Measurements from ENCODE around the gene DEK. TPM values are rescaled to one million over a fixed set of nuclear protein-coding genes. Genes with fewer than 3 reads are reported as not detected.

The DEK gene
- total and polyA plus RNA-seq, 12 donors = 23.0 to 78.3 (median 51.9) TPM

- DNase-seq = no peak
- intact Hi-C loops (cut with DNase I) = loop anchor here in 4 of 10 donors (5.0 to 10.0 kb wide), 3 partner anchors 111 to 281 kb away; partner anchors contain the start of genes KDM1B (in 3 of the 4), TPMT (in 3 of the 4) and KIF13A (in 1 of the 4)
Measured at GRCh38 chr6:18265787-18266522, 1.6 kb upstream of the DEK start.

GRCh38 chr6:18264923-18265377 lies 620 bp upstream of the DEK start:
- TF ChIP-seq, protein P1, sequence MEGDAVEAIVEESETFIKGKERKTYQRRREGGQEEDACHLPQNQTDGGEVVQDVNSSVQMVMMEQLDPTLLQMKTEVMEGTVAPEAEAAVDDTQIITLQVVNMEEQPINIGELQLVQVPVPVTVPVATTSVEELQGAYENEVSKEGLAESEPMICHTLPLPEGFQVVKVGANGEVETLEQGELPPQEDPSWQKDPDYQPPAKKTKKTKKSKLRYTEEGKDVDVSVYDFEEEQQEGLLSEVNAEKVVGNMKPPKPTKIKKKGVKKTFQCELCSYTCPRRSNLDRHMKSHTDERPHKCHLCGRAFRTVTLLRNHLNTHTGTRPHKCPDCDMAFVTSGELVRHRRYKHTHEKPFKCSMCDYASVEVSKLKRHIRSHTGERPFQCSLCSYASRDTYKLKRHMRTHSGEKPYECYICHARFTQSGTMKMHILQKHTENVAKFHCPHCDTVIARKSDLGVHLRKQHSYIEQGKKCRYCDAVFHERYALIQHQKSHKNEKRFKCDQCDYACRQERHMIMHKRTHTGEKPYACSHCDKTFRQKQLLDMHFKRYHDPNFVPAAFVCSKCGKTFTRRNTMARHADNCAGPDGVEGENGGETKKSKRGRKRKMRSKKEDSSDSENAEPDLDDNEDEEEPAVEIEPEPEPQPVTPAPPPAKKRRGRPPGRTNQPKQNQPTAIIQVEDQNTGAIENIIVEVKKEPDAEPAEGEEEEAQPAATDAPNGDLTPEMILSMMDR (IDR thresholded peaks at IDR 0.05) = no peak
- Histone ChIP-seq H3K9me3 (no peaks in the 10 kb centered on the region), H3K27me3 (no peaks in the 10 kb centered on the region), H3K27ac (peak overlapping the region; percentile 89 to 98 (median 94)), H3K4me1 (peaks cover 0 to 40% (median 33%) of the 10 kb centered on the region in 9 donors), H3K36me3 (peaks cover 0 to 14% (median 0%) of the 10 kb centered on the region in 9 donors), H3K4me3 (peak overlapping the region in 9 of 10 donors; percentile 74 to 95 (median 89))
- no peak for DNase-seq
- intact Hi-C loops (cut with DNase I) = loop anchor here in 6 of 10 donors (5.0 to 10.0 kb wide), 6 partner anchors 53 to 1947 kb away; partner anchors contain the start of genes KDM1B (in 4 of the 6), TPMT (in 4 of the 6), KIF13A (in 1 of the 6) and MBOAT1 (in 1 of the 6)
- peak in 2 of 8 donors; percentile 4 to 6 for ATAC-seq
- 3 to 7% methylated on average over 11 of the region's 11 CpGs for WGBS, 2 donors

More at GRCh38 chr6:18265787-18266522, 1.6 kb upstream of the DEK start:
- H3K27me3 ChIP-seq = no peaks in the 10 kb centered on the region
- no peaks in the 10 kb centered on the region for H3K9me3 ChIP-seq
- WGBS, 2 donors = 96 to 99% methylated on average over 14 of the region's 14 CpGs
- TF ChIP-seq, protein P1 (IDR thresholded peaks at IDR 0.05) = no peak
- peaks cover 0 to 30% (median 23%) of the 10 kb centered on the region in 9 donors for H3K4me1 ChIP-seq
- no peak overlapping the region for H3K4me3 ChIP-seq
- no peak for ATAC-seq
- peaks cover 0 to 12% (median 0%) of the 10 kb centered on the region in 9 donors for H3K36me3 ChIP-seq
- no peak overlapping the region for H3K27ac ChIP-seq

DNA sequence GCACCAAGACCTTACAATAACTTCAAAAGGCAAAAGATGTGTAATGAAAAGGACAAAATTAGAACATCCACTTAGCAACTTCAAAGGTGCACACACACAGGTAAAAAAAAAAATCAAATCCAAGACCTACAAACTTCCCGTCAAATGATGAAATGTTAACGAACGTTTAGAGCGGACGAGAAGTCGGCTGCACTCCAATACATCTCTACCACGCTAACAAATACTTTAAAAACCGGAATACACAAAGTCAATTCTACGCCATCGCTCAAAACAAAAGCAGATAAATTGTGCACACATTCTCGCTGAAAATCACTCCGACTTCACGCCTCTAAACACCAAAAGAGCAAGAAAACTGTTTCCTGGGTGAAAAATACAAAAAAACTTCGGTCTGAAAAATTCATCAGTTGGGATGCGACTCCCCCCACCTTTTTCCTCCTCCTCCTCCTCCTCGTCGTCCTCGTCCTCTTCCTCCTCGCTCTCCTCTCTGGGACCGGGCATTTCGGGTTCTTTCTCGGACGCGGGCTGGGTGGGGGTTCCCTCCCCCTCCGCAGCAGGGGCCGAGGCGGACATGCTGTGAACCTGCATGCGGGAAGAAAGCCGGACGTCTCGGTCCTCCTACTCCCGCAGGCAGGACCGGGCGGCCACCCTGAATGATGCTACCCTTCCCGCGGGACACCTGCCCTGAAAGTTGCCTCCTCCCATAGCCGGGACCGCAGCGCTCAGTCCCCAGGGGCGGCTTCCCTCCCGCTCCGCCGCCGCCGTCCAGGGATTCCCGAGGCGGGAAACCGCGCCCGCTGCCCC lies 712 bp downstream of the DEK start:
- peak in 6 of 8 donors; percentile 2 to 29 (median 14) for ATAC-seq

More for the DNA sequence above, 712 bp downstream of the DEK start:
- intact Hi-C loops (cut with DNase I) = loop anchor here in 6 of 10 donors (5.0 to 10.0 kb wide), 6 partner anchors 51 to 1949 kb away; partner anchors contain the start of genes KDM1B (in 4 of the 6), TPMT (in 4 of the 6), KIF13A (in 1 of the 6) and MBOAT1 (in 1 of the 6)
- TF ChIP-seq, protein P1 (IDR thresholded peaks at IDR 0.05) = no peak
- Histone ChIP-seq H3K36me3 (peaks cover 0 to 19% (median 0%) of the 10 kb centered on the region in 9 donors), H3K9me3 (no peaks in the 10 kb centered on the region), H3K4me3 (peak overlapping the region; percentile 74 to 95 (median 90)), H3K27ac (peak overlapping the region; percentile 89 to 98 (median 94)), H3K4me1 (peaks cover 0 to 46% (median 38%) of the 10 kb centered on the region in 9 donors), H3K27me3 (no peaks in the 10 kb centered on the region)
- no peak for DNase-seq
- WGBS, 2 donors = 0 to 1% methylated on average over 50 of the region's 50 CpGs

Measured in heart right ventricle (tissue), 16 donors.